ENCODE results near the gene MAST3.
A peak's percentile ranks its signal among the peaks of the same experiment; 100 is the strongest.
"Not testable (repeated sequence)": the region's sequence is repeated elsewhere in the genome, so short reads cannot be mapped to it uniquely, and the experiment has no call there.

Gene MAST3

DNA sequence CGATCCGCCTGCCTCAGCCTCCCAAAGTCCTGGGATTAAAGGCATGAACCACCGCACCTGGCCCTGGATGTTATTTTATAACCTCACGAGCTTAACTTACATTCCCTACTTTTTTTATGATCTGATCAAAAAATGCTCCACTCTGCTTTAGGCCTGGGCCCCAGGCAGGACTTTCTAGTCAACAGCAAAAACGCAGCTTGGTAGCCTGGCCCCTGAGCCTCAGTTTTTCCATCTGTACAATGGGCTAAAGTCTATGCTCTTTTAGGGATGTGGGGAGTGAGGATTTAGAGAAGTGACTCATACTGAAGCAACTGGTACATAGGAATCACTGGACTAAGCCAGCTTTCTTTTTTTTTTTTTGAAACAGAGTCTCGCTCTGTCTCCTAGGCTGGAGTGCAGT is 43.5 kb downstream of the MAST3 start:
- no peak for DNase-seq

DNA sequence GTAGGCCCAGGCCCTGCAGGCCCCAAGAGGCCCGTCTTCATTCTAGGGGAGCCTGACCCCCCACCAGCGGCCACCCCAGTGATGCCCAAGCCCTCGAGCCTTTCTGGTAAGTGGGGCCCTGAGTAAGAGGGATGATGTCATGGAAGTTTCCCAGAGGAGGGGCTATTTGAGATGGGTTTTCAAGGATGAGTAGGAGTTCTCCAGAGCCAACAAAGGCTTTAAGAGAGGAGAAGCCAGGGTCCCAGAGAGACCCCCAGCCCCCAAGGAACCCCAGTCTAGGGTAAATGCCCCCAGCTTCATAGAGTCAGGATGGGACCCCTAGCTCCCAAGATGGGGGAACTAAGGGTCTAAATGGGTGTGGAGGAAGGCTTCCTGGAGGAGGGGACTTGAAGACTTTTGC is 46.3 kb downstream of the MAST3 start:
- no peak for DNase-seq

GRCh38 chr19:18144361-18144760 is 46.8 kb downstream of the MAST3 start:
- DNase-seq = no peak

DNA sequence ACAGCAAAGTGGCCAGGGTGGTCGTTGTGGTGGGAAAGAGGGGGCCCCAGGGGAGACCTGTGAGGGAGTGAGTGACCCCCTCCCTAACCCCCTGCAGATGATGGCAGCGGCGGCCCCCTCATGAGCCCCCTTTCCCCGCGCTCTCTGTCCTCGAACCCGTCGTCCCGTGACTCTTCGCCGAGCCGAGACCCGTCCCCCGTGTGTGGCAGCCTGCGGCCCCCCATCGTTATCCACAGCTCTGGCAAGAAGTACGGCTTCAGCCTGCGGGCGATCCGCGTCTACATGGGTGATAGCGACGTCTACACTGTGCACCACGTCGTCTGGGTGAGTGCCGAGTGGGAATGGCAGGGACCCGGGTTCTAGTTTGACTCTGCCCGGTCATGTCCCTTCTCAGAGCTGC is 47.3 kb downstream of the MAST3 start:
- no peak for DNase-seq

DNA sequence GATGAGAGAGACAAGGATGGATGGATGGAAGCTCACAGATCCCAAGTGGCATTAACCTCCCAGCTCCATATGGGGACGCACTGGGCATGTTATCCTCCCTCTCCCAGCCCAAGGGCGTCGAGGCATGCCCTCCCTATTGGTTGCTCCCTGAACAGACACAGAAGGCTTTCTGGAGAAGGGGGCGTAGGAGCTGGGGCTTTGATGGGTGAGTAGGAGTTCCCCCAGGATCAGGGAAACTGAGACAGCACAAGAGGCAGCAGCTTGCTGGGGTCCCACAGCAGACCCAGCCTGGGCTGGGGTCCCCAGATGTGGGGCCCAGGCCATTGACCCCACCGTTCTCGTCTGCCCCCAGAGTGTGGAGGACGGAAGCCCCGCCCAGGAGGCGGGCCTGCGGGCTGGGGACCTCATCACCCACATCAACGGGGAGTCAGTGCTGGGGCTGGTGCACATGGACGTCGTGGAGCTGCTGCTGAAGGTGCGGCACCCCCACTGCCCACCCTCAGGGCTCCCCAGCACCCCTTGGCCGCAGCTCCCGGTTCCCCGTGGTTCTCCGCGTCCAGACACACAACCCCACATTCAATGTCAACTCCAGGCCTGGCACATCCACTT is 47.9 kb downstream of the MAST3 start:
- DNase-seq = no peak

GRCh38 chr19:18147396-18147795 is 49.8 kb downstream of the MAST3 start:
- DNase-seq = no peak

- no peak for DNase-seq
Observed at GRCh38 chr19:18149596-18149975, 52.0 kb downstream of the MAST3 start.

DNA sequence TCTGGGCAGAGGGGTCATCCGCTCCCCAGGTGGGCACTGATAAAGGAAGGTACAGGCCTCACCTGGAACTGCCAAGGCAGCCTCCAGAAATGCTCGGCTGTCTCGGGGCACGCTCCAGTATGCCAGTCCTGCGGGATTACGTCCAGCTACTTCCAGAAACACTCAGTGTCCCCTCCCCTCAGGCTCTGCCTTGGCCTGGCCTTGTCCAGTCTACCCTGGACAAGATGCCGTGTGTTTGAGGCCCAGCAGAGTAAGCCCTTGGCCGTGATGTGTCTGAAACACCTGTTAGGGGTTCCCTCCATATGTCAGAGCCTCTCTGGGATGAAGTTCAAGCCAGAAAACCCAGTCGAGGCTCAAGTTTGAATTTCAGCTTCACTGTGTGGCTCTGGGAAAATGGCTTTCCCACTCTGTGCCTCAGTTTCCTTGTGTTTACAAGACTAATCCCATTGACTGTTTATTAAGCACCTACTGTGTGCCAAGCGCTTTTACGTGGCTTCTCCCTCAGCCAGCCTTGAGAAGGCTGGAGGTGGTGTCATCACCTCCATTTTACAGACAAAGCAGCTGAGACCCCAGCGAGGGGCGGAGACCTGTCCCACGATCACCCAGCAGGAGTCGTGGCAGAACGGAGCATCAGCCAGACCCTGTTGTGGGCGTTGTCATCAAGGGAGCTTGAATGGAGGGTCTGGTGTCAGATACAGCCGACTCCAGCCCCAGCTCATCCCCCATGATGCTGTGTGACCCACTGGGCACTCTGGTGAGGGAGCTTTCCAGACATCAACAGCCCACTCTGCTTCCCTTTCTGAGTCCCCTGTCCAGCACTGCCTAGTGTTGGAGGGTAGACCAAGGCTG is 53.4 kb downstream of the MAST3 start:
- no peak for DNase-seq

DNA sequence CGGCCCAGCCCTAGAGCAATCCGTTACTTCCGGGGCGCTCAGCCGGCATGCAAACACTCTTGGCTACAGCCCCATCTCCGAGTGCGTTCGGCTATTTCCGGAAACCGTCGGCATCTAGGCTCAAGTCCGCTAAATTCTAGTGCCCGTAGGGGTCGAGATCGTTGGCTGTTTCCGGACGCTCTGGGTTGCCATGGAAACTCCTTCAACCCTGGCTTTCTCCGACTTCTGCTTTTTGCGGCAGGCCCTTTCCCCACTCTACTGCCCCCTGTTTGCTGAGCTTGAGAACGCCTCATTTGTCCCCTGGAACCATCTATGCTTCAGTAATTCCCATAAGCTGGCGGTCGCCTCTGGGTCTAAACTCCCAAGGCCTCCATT is 54.9 kb downstream of the MAST3 start:
- peak; percentile 98 for DNase-seq

DNA sequence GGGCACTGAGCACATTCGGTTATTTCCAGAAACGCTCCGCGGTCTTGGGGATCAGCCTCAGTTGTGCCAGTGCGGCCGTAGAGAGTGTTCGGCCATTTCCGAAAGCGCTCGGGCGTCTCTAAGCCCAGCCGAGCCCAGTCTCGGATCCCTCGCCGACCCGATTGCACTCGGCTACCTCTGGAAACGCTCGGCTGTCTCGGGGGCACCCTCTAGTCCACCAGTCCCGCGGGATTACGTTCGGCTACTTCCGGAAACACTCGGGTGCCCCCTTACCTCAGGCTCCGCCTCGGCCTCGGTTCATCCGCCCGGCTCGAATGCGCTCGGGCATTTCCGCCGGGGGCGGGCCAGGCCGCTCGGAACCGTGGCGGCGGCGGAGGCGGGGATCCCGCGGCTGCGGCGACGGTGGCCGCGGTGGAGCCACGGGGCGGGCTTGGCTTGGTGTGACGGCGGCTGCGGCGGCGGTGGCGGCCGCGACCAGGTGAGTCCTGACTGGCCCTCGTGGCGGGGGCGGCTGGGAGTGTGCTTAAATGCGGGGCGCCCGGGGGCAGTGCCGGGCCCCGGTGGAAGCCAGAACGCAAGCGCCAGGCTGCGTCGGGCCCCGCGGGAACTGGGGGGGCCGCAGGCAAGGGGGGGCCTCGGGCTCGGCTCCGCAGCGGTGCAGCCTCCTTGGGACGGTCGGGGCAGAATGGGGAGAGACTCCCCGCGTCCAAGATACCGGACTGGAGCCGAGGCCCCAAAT is 55.4 kb downstream of the MAST3 start, which contains the start of gene PIK3R2:
PIK3R2 (plus strand) TSS at position 347 of the 739 bp plus-strand sequence. CDS start 2,717 bp downstream, outside the sequence.
- DNase-seq = peak; percentile 100

GRCh38 chr19:18153556-18154134 is 56.1 kb downstream of the MAST3 start:
- DNase-seq = no peak

- DNase-seq = no peak
Observed at GRCh38 chr19:18155095-18156087, 57.8 kb downstream of the MAST3 start.

DNA sequence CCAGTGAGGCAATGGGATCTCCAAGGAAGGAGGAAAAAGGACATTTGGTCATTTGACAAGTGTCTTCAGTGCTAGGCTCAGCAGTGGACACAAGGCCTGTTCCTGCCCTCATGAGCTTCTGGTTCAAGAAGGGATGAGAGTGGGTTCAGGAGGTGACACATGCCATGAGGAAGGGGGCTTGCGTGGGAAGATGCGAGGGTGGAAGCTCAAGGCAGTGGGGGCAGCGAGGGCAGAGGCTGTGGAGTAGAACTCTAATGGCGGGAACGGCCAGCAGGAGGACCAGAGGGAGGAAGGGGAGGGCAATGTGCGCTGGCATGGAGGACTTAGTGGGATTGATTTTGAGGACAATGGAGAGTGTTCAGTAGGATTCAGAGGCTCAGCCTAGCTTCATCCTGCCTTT is 58.7 kb downstream of the MAST3 start:
- no peak for DNase-seq

DNA sequence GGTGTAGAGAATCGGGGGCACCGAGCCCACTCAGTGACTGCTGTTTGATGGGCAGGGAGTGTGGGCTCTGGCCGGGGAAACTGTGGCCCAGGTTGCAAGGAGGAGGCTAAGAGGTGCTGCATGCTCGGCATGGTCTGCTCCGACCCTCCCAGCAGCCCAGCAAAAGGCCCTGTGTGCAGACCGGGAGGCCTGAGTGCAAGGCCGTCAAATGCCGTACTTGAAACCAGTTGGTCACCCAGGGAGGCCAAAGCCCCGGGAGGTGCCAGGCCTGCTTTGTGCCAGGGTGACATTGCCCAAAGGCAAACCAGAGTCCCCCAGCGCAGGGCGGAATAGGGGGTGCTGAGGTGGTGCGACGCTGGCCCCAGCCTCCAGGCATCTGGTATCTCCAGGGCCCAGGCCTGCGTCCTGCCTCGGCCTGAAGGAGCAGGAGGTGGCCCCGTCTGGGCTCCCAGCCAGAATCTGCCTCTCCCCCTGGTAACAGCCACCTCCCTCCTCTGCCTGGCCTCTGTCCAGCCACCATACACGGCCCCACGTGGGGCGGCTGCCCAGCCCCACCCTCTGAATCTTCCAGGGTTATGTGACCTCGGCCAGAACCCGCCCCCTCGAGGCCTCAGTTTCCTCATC is 59.4 kb downstream of the MAST3 start:
- no peak for DNase-seq

DNA sequence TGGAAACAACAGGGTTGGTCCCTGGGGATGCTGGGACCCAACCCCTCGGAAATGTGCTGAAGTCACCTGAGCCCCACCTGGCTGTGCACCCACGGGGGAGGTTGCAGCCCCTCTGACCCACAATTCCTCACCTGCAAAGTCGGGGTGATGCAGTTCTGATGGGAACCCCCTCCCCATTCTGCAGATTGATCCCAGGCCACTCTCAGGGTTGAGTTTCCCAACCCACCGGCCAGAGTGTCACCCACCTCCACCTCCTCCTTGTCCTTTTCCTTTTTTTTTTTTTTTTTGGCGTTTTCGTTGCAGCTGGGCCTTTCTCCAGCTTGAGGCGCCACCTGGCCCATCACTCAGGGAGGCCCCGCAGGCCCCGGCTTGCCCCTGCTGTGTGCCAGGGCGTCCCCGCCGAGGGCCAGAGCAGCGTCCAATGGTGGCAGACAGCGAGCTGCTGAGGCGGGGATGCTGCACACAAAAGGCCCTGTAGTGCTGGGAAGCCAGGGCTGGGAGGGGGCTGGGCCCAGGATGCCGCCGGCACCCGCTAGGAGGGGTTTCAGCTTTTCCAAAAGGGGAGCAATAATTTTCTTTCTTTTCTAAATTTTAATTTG is 60.0 kb downstream of the MAST3 start:
- no peak for DNase-seq

GRCh38 chr19:18158467-18158866 is 60.9 kb downstream of the MAST3 start:
- DNase-seq = no peak

GRCh38 chr19:18159059-18159616 is 61.6 kb downstream of the MAST3 start:
- not testable (repeated sequence) for DNase-seq

DNA sequence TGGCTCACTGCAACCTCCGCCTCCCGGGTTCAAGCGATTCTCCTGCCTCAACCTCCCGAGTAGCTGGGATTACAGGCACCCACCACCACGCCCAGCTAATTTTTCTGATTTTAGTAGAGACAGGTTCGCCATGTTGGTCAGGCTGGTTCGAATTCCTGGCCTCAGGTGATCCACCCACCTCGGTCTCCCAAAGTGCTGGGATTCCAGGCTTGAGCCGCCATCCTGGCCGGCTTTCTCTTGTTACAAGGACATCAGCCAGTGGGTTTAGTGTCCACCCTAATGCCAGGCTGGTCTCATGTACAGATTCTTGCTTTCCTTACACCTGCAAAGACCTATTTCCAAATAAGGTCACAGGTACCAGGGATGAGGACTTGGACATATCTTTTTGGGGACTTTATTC is 62.2 kb downstream of the MAST3 start:
- DNase-seq = no peak

- DNase-seq = no peak
Observed at GRCh38 chr19:18160493-18160970, 63.0 kb downstream of the MAST3 start.

GRCh38 chr19:18160971-18161635 is 63.5 kb downstream of the MAST3 start:
- DNase-seq = peak; percentile 77

Measured in activated gamma-delta T cell treated with Interleukin-2 at 50 U/mL for 16 hours (primary cell).